Activated T-helper 2 cell treated with anti-CD3 and anti-CD28 coated beads, Interferon-gamma antibody, Interleukin-2, Interleukin-4, amounts not matched to agents 10 μg/mL and 5 μg/mL and 100 μg/mL, durations not matched to agents 14 hours and 24 hours and 36 hours (primary cell): ENCODE data around the gene TKTL1. TPM values are rescaled to one million over a fixed set of nuclear protein-coding genes. Genes with fewer than 3 reads are reported as not detected.
"Not testable (repeated sequence)": the region's sequence is repeated elsewhere in the genome, so short reads cannot be mapped to it uniquely, and the experiment has no call there.

Source experiments
- DNase-seq: peaks from one replicate; pipeline ENCODE4 v3.0.0; 2021; ENCODE audit warnings: low spot score
- H3K27ac Mint-ChIP-seq: one replicate; pipeline ENCODE4 v1.8.0; 2021; ENCODE audit warnings: mixed read lengths
- H3K27me3 Mint-ChIP-seq: one replicate; pipeline ENCODE4 v1.8.0; 2021; ENCODE audit warnings: low read depth, mixed read lengths
- H3K36me3 Mint-ChIP-seq: one replicate; pipeline ENCODE4 v1.8.0; 2021; ENCODE audit warnings: low read depth, mixed read lengths
- H3K4me1 Mint-ChIP-seq: one replicate; pipeline ENCODE4 v1.8.0; 2021; ENCODE audit warnings: low read depth, mixed read lengths
- H3K4me3 Mint-ChIP-seq: one replicate; pipeline ENCODE4 v1.8.0; 2021; ENCODE audit warnings: low read depth, mild to moderate bottlenecking, moderate library complexity, mixed read lengths
- H3K9me3 Mint-ChIP-seq: one replicate; pipeline ENCODE4 v1.8.0; 2021; ENCODE audit warnings: mixed read lengths
- intact Hi-C: fragments of 100-400 bp; cut with micrococcal nuclease; formaldehyde crosslinking; loops from one replicate; pipeline ENCODE4 v1.15.1; 2023
- total RNA-seq: library from RNA; stranded (reverse); gene quantifications from 2 replicates; pipeline ENCODE4 v1.2.3, GENCODE V29; 2022

TKTL1 gene, protein sequence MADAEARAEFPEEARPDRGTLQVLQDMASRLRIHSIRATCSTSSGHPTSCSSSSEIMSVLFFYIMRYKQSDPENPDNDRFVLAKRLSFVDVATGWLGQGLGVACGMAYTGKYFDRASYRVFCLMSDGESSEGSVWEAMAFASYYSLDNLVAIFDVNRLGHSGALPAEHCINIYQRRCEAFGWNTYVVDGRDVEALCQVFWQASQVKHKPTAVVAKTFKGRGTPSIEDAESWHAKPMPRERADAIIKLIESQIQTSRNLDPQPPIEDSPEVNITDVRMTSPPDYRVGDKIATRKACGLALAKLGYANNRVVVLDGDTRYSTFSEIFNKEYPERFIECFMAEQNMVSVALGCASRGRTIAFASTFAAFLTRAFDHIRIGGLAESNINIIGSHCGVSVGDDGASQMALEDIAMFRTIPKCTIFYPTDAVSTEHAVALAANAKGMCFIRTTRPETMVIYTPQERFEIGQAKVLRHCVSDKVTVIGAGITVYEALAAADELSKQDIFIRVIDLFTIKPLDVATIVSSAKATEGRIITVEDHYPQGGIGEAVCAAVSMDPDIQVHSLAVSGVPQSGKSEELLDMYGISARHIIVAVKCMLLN
- total RNA-seq: 0.07 and 0.09 TPM in 2 replicates

DNA sequence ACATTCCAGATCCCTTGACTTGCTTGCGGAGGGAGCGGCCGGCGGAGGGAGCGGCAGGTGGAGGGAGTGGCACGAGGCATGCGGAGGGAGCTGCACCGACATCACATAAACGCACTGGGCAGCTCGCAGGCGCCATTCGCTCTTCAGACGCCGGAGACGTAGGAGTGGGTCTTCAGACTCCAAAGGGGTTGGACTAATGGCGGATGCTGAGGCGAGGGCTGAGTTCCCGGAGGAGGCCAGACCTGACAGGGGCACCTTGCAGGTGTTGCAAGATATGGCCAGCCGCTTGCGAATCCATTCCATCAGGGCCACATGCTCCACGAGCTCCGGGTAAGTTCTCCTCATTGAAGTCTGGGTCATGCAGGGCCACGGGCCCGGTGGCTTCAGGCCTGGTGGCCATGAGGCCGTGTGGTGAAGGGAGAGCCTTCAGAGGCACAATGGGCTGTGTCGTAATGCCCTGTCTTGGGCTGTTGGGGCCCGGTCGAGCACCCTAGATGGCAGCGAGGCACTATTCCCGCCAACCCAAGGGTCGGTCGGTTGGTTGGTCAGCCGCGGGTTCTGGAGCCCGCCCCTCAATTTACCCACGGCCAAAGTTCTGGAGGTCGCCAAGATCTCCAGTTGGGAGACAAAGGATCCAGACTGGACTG, at the start of gene TKTL1:
TSS of gene TKTL1 (plus strand) at position 132 of the 647 bp plus-strand sequence. CDS start at position 197, 65 bp downstream.
- Mint-ChIP-seq H3K4me1 (no peaks in the 10 kb centered on the region), H3K27ac (no peak within 1 kb of the TSS), H3K9me3 (no peaks in the 10 kb centered on the region), H3K27me3 (no peaks in the 10 kb centered on the region), H3K4me3 (no peak within 1 kb of the TSS), H3K36me3 (no peaks in the 10 kb centered on the region)
- no peak for DNase-seq
- intact Hi-C loops: no loop called here

DNA sequence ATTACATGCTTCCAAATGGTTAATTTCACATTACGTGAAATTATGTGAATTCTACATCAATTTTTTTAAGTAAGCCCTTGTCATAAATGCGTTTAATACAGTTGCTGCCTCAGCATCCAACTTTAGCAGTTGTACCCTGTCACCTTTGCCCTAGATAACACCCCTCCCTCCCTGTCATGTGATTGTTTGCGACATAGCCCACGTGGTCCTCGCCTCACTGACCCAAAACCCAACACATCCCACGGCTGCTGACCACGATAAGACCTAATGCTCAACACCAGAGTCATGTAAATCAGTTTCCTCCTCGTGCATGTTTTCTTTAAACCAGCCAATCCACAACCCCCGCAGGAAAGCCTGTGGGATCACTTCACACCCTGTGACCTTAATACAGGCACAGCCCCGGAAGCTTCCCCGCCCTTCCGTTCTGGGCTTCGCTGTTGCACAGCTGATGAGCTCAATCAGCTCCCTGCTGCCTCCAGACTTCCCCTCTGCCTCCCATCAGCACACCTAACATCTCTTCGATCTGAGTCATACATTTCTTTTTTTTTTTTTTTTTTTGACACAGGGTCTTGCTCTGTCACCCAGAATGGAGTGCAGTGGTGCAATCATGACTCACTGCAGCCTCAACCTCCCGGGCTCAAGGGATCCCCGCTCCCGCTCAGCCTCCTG, 48.1 kb upstream of the TKTL1 start:
- H3K4me3 Mint-ChIP-seq, H3K27ac Mint-ChIP-seq, H3K36me3 Mint-ChIP-seq, H3K9me3 Mint-ChIP-seq, DNase-seq, H3K27me3 Mint-ChIP-seq, intact Hi-C loops, H3K4me1 Mint-ChIP-seq: not testable (repeated sequence)

DNA sequence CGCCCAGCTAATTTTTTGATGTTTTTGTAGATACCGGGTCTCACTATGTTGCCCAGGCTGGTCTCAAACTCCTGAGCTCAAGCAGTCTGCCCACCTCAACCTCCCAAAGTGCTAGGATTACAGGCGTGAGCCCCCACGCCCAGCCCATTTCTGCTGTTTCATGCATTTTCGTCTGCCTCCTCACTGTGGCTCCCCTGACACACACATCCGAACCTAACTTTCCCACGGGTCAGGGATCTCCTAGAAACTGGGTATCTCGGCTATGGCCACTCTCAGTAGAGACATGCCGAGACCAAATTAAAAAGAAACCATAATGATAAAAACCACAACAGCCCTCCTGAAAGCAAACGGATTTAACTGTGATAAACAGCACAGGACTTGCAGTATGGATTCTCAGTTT, 47.5 kb upstream of the TKTL1 start:
- H3K4me1 Mint-ChIP-seq, H3K27ac Mint-ChIP-seq, intact Hi-C loops, H3K4me3 Mint-ChIP-seq, H3K27me3 Mint-ChIP-seq, H3K36me3 Mint-ChIP-seq, H3K9me3 Mint-ChIP-seq, DNase-seq: not testable (repeated sequence)

DNA sequence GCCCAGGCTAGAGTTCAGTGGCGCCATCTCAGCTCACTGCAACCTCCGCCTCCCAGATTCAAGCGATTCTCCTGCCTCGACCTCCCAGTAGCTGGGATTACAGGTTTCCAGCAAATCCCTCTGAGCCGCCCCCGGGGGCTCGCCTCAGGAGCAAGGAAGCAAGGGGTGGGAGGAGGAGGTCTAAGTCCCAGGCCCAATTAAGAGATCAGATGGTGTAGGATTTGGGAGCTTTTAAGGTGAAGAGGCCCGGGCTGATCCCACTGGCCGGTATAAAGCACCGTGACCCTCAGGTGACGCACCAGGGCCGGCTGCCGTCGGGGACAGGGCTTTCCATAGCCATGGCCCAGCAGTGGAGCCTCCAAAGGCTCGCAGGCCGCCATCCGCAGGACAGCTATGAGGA, 38.3 kb upstream of the TKTL1 start, which contains the start of gene OPN1MW3:
TSS of gene OPN1MW3 (plus strand) at position 301 of the 400 bp plus-strand sequence. CDS start at position 339, 38 bp downstream.
- H3K9me3 Mint-ChIP-seq, DNase-seq, H3K27me3 Mint-ChIP-seq, H3K27ac Mint-ChIP-seq, H3K4me1 Mint-ChIP-seq, H3K4me3 Mint-ChIP-seq, intact Hi-C loops, H3K36me3 Mint-ChIP-seq: not testable (repeated sequence)

DNA sequence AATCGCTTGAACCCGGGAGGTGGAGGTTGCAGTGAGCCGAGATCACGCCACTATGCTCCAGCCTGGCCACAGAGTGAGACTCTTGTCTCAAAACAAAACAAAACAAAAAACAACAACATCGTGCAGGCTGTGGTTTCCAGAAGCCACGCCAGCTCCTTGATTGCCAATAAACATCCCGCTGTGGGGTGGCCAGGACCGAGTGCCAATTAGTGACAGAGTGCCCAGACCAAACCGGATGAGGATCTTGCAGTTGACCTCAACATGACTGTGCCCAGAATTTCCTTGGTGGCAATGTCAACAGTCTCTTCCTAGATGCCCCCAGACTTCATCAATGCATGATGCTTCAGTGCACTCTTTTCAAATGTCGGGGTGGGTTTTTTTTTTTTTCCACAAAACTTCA, 36.9 kb upstream of the TKTL1 start:
- H3K9me3 Mint-ChIP-seq, H3K4me3 Mint-ChIP-seq, H3K4me1 Mint-ChIP-seq, DNase-seq, H3K36me3 Mint-ChIP-seq, H3K27me3 Mint-ChIP-seq, H3K27ac Mint-ChIP-seq, intact Hi-C loops: not testable (repeated sequence)

DNA sequence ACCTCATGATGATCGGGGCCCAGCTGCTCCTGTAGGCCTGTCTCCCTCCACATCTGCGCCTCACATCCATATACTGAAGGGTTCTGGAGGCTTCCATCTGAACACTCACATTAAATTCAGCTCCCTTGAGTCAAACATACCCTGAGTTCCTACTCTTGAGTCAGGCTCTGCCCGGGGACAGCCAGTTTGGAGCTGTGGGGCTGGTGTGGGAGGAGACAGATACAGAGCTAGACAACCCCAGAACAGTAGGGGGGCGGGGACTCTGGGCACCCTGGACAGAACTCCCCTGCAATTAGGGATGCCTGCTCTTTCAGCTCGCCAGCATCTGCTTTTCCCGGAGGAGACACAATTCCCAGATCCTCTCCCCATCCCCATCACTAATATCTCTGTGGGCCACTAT, 32.5 kb upstream of the TKTL1 start:
- DNase-seq, H3K27me3 Mint-ChIP-seq, H3K27ac Mint-ChIP-seq, H3K4me1 Mint-ChIP-seq, H3K9me3 Mint-ChIP-seq, intact Hi-C loops, H3K36me3 Mint-ChIP-seq, H3K4me3 Mint-ChIP-seq: not testable (repeated sequence)

DNA sequence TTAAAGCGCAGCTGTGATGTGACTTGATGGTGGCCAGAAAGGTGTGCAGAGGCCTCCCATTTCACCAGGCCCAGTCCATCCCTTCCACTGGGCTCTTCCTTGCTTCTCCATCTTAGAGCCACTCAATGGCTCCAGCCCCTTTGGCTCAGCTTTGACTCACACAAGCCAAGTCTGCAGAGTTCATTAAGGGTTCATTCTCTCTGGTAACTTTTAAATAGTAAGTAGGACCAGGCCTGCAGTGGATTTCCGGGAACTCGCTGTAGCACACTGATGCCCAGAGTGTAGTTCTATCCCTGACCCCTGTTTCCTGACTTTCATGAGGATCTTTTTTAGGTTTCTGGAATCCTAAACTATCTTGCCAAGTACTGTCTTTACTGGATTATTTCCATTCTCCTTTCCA, 26.4 kb upstream of the TKTL1 start:
- intact Hi-C loops, H3K9me3 Mint-ChIP-seq, H3K27ac Mint-ChIP-seq, H3K27me3 Mint-ChIP-seq, H3K4me3 Mint-ChIP-seq, DNase-seq, H3K4me1 Mint-ChIP-seq, H3K36me3 Mint-ChIP-seq: not testable (repeated sequence)

DNA sequence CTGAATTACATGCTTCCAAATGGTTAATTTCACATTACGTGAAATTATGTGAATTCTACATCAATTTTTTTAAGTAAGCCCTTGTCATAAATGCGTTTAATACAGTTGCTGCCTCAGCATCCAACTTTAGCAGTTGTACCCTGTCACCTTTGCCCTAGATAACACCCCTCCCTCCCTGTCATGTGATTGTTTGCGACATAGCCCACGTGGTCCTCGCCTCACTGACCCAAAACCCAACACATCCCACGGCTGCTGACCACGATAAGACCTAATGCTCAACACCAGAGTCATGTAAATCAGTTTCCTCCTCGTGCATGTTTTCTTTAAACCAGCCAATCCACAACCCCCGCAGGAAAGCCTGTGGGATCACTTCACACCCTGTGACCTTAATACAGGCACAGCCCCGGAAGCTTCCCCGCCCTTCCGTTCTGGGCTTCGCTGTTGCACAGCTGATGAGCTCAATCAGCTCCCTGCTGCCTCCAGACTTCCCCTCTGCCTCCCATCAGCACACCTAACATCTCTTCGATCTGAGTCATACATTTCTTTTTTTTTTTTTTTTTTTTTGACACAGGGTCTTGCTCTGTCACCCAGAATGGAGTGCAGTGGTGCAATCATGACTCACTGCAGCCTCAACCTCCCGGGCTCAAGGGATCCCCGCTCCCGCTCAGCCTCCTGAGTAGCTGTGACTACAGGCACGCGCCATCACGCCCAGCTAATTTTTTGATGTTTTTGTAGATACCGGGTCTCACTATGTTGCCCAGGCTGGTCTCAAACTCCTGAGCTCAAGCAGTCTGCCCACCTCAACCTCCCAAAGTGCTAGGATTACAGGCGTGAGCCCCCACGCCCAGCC, 10.9 kb upstream of the TKTL1 start:
- not testable (repeated sequence) for H3K36me3 Mint-ChIP-seq

DNA sequence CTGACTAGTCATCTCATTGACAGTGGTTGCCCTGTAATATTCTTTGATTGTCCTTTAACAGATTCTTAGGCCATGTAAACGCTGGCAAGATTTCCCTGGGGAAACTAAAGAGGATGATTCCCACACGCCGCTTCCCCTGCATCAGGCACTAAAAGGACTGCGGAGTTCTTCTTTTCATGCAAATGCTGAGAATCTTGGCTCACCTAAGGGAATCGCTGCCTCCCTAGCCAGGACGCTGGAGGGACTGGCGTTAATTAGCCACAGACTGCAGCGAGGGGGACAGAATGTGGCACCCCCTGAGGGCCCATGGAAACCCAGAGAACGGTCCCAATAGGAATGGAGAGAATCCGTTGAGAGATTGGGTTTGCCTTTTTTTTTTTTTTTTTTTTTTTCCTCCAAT, 9.2 kb upstream of the TKTL1 start:
- not testable (repeated sequence) for H3K4me3 Mint-ChIP-seq

More for the DNA sequence above, 10.9 kb upstream of the TKTL1 start:
- H3K4me1 Mint-ChIP-seq, H3K9me3 Mint-ChIP-seq, H3K4me3 Mint-ChIP-seq, intact Hi-C loops, H3K27me3 Mint-ChIP-seq, H3K27ac Mint-ChIP-seq, DNase-seq: not testable (repeated sequence)

DNA sequence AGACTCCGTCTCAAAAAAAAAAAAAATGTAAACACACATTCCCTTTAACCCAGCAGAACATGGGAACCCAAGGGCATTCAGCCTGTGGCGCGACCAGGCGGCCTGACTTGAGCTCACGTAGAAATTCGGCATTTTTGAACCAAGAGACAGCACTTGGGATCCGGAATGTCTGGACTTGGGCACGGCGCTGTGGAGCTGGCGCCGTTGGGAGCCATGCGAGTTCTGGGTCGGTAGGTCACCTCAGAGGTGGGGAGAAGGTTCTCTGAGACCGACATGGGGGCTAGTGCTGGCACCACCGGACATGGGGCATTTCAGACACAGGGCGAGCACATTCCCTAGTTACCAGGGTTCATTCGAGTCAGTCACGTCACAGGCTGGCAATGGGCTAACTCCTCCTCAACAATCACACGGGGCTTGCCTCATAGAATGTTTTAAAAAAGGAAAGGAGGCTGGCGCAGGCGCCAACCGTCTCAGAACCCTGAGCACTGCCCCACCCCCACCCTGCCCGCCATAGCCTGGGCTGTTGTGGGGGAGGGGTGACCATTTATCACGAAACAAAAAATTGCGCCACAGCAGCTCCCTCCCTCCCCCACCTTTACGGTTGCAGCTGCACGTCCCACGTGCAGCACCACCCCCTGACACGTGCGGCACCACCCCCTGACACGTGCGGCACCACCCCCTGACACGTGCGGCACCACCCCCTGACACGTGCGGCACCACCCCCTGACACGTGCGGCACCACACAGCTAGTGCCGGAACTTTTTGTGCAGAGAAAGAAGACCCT, 612 bp upstream of the TKTL1 start, which contains the start of gene TEX28:
TSS of gene TEX28 (minus strand) at position 334 of the 784 bp plus-strand sequence. CDS start 3,007 bp downstream, outside the sequence.
- Mint-ChIP-seq H3K27me3 (no peaks in the 10 kb centered on the region), H3K36me3 (no peaks in the 10 kb centered on the region), H3K27ac (no peak within 1 kb of the TSS), H3K4me3 (no peak within 1 kb of the TSS), H3K4me1 (no peaks in the 10 kb centered on the region), H3K9me3 (no peaks in the 10 kb centered on the region)
- no peak for DNase-seq
- intact Hi-C loops: no loop called here

More for the DNA sequence above, 9.2 kb upstream of the TKTL1 start:
- H3K27me3 Mint-ChIP-seq, H3K27ac Mint-ChIP-seq, H3K36me3 Mint-ChIP-seq, DNase-seq, intact Hi-C loops, H3K4me1 Mint-ChIP-seq, H3K9me3 Mint-ChIP-seq: not testable (repeated sequence)

DNA sequence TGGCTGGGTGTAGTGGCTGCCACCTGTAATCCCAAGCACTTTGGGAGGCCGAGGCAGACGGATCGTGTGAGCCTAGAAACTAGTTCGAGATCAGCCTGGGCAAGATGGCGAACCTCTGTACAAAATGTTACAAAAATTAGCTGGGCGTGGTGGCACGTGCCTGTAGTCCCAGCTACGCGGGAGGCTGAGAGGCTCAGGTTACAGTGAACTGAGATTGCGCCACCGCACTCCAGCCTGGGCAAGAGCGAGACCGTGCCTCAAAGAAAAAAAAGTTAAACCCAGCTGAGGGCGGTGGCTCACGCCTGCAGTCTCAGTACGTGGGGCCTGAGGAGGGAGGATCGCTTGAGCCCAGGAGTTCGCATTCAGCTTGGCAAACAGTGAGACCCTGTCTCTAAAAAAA, 1.1 kb downstream of the TKTL1 start:
- no peaks in the 10 kb centered on the region for H3K36me3 Mint-ChIP-seq

More for the DNA sequence above, 1.1 kb downstream of the TKTL1 start:
- no peak overlapping the region for H3K4me3 Mint-ChIP-seq
- intact Hi-C loops: no loop called here
- no peak for DNase-seq
- H3K27me3 Mint-ChIP-seq: no peaks in the 10 kb centered on the region
- no peaks in the 10 kb centered on the region for H3K4me1 Mint-ChIP-seq
- no peak overlapping the region for H3K27ac Mint-ChIP-seq
- no peaks in the 10 kb centered on the region for H3K9me3 Mint-ChIP-seq
